GM21723 (cell line): ENCODE results near the gene CD9.

ENCODE experiments used
- ATAC-seq: cut with Tn5 transposase; IDR thresholded peaks from one replicate; pipeline ENCODE4 v1.9.1; 2021; ENCODE audit warnings: mild to moderate bottlenecking, moderate library complexity; ENCODE audit not compliant: unreplicated experiment

CD9 gene

DNA sequence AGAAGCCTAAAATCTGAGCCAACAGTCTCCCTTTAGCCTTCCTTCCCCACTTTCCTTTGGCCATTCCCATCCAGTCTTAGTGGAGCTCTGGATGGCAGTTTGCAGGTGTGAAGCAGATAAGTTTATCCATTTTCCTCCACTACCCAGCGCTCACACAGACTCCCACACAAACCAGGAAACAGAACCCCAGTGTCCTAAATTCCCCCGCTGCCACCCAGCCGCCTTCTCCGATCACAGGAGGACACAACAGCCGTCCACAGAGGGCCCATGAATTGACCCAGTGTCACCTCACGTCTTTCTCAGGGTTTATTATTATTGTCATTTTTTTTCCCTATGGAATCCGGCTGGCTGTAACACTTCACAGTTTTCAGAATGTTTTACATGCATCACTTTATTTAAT lies 16.4 kb downstream of the CD9 start:
- ATAC-seq = no peak

GRCh38 chr12:6218347-6218925 lies 18.2 kb downstream of the CD9 start:
- ATAC-seq = no peak

DNA sequence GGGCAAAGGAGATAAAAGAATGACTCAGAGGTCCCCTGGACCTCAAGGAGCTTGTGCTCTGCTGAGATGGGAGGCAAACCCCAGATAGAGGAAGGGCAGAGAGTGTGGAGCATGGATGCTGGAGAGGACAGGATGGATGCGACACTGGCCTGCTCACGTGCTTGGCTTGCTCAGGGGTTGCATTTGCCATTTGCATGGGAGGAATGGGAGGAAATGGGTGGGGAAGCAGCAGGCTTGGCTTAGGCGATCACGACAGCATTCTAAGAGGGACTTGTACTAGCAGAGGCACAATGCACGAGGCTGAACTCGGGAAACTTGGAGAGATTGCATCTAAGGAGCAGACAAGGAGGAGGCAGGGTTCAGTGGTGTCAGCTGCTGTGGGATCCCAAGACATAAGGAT lies 19.8 kb downstream of the CD9 start:
- ATAC-seq = no peak

DNA sequence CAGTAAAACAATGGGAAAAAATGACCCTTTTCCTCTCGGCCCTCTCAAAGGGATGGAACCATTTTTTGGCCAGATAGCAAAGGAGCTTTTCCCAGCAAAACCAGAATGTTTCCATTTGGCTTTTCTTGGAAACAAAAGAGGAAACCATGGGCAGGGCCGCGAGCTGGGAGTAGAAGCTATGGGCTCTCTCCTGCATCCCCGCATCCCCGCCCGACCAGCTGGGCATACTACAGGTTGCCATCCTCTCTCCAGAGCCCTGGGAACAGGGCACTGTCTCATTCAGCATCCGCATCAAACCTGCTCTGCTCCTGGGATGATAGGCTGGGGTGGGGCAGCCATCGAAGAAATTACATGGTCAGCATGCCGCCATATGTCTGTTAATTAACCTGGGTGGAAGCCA lies 20.9 kb downstream of the CD9 start:
- no peak for ATAC-seq

GRCh38 chr12:6222078-6222654 lies 22.0 kb downstream of the CD9 start:
- no peak for ATAC-seq

DNA sequence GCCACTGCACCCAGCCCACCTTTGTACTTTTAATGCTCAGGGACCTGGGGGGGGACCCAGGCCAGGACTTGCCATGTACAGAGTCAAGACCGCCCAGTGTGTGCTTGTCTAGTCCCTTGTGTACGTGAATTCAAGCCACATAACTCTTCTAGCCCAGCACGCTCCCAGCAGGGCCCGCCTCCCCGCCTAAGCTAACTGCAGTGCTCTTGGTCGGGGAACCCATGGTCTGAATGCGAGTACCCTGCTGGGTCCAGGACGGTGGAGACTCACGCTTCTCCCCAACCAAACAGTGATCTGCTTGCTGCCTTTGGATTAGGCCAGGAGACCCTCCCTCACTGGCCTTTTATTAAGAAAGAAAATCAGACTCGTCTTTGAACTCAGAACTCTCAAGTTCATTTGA lies 23.3 kb downstream of the CD9 start:
- no peak for ATAC-seq

GRCh38 chr12:6224550-6224949 lies 24.4 kb downstream of the CD9 start:
- no peak for ATAC-seq

- no peak for ATAC-seq
These were observed 25.4 kb downstream of the CD9 start for GRCh38 chr12:6225630-6226001.

- ATAC-seq = no peak
These were observed 25.9 kb downstream of the CD9 start for GRCh38 chr12:6226002-6226678.

DNA sequence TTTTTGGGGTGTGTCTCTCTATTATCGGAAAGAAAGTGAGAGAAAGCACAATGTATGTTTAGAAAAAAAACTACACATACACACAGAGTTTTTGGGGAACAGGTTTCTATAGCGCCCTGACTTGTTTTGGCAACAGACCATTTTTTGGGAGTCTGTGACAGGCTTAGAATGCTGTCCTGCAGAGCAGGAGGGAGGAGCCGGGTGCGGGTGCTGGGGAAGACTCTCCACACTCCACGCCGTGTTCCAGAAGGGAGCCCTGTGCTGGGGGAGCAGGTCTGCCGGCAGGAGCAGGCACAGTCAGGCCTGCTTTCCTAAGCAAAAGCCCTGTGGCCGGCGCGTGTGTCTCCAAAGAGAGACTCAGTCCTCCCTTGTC lies 26.5 kb downstream of the CD9 start:
- ATAC-seq = no peak

DNA sequence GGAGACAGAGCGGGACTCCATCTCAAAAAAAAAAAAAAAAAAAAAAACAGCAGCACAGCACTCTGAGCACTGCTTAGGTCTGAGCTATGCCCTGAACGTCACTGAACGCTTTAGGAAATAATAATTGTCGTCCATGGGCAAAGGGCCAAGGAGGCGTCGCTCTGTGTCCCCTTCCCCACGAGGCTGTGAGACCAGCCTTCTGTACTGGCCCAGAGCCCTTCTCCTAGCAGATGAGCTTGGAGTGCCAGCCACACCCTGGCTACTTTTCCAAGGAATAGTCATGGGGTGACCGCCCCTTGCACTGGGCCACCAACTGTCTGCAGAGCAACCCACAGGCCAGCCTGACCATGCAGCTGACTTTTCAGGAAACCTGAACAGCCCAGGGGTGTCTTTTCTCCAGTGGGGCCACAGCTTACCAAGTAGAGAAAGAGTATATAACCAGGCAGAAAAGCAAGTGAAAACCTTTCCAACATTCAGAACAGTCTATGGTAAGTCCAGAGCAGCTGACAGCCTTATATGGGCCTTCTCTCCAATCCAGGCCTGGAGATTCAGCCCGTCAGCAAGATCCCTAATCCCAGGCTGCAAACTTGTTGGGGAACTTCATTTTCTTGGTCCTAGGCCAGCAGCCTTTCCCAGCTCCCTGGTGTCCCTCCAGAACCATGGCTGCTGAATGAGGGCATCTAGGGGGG lies 28.5 kb downstream of the CD9 start:
- no peak for ATAC-seq

DNA sequence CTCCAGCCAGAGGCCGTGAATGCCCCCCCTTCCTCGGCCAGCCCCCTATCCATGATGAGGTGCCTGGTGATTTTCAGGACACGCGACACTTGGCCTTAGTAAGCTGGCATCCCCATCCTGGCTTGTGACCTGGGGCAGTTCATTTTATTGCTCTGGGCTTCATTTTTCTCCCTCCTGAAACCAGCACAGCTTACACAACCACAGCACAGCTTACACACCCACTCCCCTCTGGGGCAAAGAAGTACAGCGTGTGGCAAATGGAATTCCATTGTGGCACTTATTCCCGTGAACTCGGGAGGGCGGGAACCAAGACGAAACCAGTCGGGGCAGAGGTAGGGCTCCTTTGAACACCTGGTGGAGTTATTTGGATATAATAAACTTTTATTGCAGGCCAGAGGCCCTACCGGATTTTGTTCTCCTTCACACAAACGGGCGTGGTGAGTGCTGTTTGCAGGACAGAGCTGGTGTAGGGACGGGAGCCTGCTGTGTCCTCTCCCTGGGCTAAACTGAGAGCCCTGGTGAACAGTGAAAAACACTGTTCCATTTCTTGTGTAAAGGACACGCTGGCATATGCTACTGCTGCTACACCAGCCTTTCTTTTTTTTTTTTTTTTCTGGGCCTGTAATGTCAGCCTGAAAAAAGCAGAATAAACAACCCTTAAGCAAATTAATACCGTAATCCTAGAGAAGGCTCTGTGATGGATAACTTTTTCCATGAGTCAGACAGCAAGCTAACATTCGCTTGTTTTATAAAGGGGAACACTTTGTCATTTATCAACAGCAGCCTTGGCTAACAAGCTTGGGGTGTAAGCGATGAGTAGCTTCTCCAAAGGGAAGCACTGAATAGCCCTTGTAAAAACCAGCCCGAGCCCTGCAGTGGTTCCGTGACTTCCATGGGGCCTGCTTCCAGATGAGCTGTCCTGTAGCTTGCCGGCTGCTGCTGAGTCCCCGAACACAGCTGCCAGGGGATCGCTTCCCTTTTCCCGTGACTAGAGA lies 29.3 kb downstream of the CD9 start:
- no peak for ATAC-seq

DNA sequence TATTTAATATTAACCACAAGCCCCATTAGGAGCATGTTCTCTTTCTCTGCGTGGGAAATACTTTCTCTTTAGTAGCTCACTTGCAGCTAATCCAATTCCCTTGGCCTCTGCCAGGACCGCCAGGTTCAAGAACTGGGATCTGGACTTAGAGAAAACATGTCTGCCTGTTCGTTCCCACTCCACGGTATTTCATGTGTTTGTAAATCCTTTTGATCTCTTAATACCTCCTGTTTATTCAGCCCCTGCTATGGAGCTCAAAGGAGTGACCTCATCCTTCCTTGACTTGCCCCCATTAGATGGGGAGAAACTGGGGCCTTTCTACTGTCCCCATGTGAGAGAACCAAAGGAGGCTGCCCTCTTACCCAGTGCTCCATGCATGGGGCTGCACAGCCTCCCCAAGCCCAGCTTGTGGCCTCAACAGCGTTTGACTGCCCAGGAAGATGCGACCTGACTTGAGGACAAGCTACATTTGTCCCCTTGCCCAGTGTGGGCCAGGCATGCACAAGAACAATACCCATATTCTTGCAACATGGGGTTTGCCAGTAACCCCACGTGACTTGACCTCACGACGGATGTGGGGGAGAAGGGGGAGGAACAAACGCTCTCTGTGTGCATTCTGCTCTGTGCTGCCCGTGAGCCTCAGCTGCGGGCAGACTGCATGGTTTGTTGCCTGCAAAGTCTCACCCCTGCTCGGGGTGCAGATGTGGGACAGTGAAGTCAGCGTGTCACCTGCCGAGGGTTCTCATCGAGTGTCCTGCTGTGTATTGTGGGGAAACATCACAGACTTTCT lies 30.3 kb downstream of the CD9 start:
- ATAC-seq = peak; percentile 70

DNA sequence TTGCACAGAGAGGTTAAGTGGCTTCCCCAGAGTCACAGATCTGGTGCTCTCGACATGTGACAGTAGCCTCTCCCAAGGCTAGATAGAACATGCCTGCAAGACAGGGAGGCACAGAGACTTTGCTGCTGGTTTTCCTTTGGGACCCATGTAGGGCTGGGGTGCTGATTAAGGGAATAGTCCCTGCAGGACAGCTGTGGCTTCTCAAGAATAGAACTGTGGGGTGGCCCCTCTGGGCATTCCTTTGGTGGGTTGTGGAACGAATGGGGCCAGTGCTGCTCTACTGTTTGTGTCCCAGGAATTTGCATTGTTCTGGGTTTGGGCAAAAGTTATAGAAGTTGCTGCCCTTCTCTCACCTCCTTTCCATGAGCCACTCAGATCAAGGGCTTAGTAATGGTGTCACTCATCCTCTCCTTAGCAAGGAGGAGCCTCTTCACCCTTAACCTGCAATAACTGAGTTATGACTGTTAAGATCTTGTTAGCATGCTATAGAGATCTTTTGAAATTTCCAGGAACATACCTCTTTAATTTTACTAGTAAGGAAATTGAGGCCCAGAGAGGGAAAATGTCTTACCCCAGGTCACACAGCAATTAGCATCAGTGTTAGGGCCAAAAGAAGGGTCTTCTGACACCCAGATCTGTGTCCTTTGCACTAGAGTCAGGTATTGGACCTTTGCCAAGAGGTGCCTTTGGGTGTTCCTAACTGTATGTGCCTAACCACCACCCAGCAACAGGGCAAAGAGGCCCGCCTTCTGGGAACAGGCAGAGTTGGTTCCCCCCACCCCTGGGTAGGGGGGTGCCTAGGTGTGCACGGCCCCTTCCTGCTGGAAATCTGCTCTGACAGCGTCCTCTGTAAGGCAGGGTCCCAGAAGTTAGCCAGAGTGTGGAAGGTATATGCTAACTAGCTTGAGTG lies 31.4 kb downstream of the CD9 start:
- no peak for ATAC-seq

DNA sequence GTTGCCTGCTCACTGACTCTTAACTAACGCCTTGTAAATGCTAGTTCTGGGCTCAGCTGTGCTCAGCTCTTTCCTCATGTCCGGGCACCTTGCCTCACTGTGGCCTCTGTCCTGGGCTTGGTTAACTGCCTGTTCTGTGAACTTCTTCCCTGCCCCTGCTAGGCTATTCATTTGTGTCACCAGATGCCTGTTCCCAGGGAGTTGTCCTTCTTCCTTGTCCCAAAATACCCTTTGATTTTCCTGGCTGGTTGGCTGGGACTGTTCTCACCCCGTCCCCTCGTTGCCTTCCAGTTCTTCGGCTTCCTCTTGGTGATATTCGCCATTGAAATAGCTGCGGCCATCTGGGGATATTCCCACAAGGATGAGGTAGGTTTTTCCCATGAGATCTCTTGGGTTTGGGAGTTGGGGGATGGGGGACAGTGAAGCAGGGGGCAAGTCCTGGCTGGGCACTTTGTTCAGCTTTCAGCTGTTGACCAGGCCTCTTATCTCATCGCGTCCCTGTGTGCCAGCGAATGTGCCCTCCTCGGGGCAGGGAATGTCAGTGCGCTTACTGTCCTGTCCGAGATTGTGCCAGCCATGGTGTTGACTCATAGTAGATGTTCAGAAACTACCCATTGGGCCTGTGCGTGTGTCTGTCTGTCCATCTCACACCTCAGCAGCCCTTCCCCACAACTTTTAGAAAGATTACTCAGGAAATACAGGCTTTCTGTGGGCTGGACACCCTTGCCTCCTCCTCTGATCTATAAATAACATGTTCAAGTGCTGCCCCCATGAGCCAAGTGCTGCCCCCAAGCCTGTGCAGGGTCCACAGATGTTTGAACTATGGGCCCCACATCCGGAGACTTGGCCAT lies 33.1 kb downstream of the CD9 start:
- no peak for ATAC-seq

DNA sequence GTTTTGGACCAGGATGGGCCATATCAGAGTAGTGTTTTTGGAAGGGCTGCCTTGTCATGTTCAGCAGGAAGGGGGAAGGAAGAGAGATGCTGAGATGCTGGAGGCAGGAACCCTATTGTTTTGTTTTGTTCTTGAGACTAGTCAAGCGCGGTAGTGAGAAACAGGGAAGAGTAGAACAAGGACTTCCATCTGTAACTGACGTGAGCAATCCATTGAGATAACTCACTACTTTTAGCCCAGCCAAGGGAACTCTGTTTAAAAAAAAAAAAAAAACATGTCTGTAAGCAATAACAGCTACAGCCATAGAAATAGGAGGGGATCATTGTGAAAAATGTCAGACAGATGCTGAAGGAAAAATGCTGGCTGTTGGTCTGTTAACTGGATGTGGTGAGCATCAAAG lies 34.0 kb downstream of the CD9 start:
- no peak for ATAC-seq

DNA sequence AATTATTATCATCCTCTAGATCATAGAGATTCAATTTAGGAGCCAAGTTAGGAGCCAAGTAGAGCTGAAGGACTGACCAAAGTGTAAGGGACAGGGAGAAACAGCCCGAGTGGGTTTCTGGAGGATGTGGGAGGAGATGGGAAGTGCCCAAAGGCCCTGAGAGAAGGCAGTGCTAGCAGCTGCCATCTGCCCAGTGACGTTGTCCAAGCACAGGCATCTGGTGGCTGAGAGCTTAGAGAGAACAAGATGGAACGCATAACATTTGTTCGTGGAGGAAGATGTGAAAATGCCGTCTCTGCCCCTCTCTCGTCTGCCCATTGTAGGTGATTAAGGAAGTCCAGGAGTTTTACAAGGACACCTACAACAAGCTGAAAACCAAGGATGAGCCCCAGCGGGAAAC lies 34.7 kb downstream of the CD9 start:
- ATAC-seq = no peak

DNA sequence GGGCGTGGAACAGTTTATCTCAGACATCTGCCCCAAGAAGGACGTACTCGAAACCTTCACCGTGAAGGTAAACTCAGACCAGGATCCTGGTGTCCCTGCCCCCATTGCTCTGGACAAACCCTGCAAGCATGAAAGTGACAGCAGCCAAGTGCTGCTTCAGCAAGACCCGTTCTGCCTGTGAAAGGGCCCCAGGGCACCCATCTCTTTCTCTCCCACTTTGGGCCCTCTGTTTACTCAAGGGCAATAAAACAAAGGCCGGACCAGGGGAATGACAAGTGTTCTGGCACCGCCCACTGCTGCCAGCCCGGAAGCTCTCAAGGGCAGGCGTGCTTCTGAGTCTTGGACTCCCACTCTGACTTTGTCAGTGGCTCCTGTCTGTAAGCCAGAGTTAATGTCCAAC lies 35.3 kb downstream of the CD9 start:
- no peak for ATAC-seq
